H1 (cell line): Measurements from ENCODE around the gene SLAMF1. TPM values are rescaled to one million over a fixed set of nuclear protein-coding genes. Genes with fewer than 3 reads are reported as not detected.

Experiments
- CTCF ChIA-PET: fragments of 300-600 bp; sonication (Branson Sonifier 250); formaldehyde crosslinking; loops from one replicate; lab custom pipeline; 2021; ENCODE audit not compliant: partially characterized antibody; lab: Charles Lee
- POLR2A ChIA-PET: fragments of 300-600 bp; sonication (Branson Sonifier 250); formaldehyde crosslinking; loops from one replicate; lab custom pipeline; 2021; ENCODE audit warnings: inconsistent platforms; ENCODE audit not compliant: partially characterized antibody; lab: Charles Lee
- DNase-seq, 2 experiments: peaks; one replicate each; pipeline versions ENCODE4 v3.0.0 to v3.0.0-alpha.2; 2010 to 2022; ENCODE audit warnings: low spot score in 2 of 2, low read depth in 1 of 2, mixed read lengths in 1 of 2
- FAIRE-seq: peaks from 2 replicates; lab custom pipeline; 2011; peaks lifted over from hg19 to GRCh38; lab: Jason Lieb, UNC
- H2AFZ ChIP-seq: 2 replicates; pipeline ENCODE4 v1.8.1; 2012; ENCODE audit warnings: low read length, inconsistent platforms
- H2AK5ac ChIP-seq: 2 replicates; pipeline ENCODE4 v1.6.1; 2013; ENCODE audit warnings: low read depth, low read length
- H2BK120ac ChIP-seq: replicated peaks from 2 replicates; pipeline ENCODE3; 2013; ENCODE audit warnings: low read depth, low read length, inconsistent platforms
- H2BK12ac ChIP-seq: 2 replicates; pipeline ENCODE4 v1.6.1; 2013; ENCODE audit warnings: low read depth, low read length
- H2BK15ac ChIP-seq: 2 replicates; pipeline ENCODE4 v1.6.1; 2013; ENCODE audit warnings: low read length
- H2BK20ac ChIP-seq: 2 replicates; pipeline ENCODE4 v1.6.1; 2013; ENCODE audit warnings: low read length
- H2BK5ac ChIP-seq: 2 replicates; pipeline ENCODE4 v1.6.1; 2013; ENCODE audit warnings: low read depth, low read length
- H3K14ac ChIP-seq: 2 replicates; pipeline ENCODE4 v1.6.1; 2013; ENCODE audit warnings: inconsistent platforms; ENCODE audit not compliant: insufficient read length
- H3K18ac ChIP-seq: 2 replicates; pipeline ENCODE4 v1.6.1; 2013; ENCODE audit warnings: low read length; ENCODE audit errors: extremely low read depth
- H3K23ac ChIP-seq: 2 replicates; pipeline ENCODE4 v1.6.1; 2013; ENCODE audit warnings: inconsistent platforms; ENCODE audit not compliant: insufficient read length
- H3K23me2 ChIP-seq: 2 replicates; pipeline ENCODE4 v1.6.1; 2013; ENCODE audit warnings: low read depth, low read length
- H3K27ac ChIP-seq: 2 replicates; pipeline ENCODE4 v1.6.1; 2011; ENCODE audit warnings: low read depth, low read length, inconsistent platforms
- H3K27me3 ChIP-seq, 4 experiments: replicated peaks in 1 of 4; 1 replicate in 1 of 4; 2 replicates in 3 of 4; pipeline versions ENCODE4 v1.6.1 to v1.8.1; 2011 to 2013; ENCODE audit warnings: low read length in 3 of 4, mild to moderate bottlenecking in 3 of 4, inconsistent platforms in 2 of 4, mixed read lengths in 2 of 4, moderate library complexity in 1 of 4; ENCODE audit not compliant: control insufficient read depth in 3 of 4, insufficient read depth in 3 of 4; ENCODE audit errors: extremely low read depth in 1 of 4
- H3K36me3 ChIP-seq, 4 experiments: 2 replicates each; pipeline versions ENCODE4 v1.6.1 to v1.8.1; 2011 to 2013; ENCODE audit warnings: mild to moderate bottlenecking in 4 of 4, low read length in 3 of 4, moderate library complexity in 2 of 4, control low read depth in 1 of 4, inconsistent platforms in 1 of 4; ENCODE audit not compliant: insufficient read depth in 4 of 4, control insufficient read depth in 2 of 4
- H3K4ac ChIP-seq: replicated peaks from 2 replicates; pipeline ENCODE3; 2013; ENCODE audit warnings: low read length, low read depth, mixed read lengths, inconsistent platforms; ENCODE audit not compliant: insufficient read length
- H3K4me1 ChIP-seq, 4 experiments: replicated peaks in 1 of 4; 1 replicate in 1 of 4; 2 replicates in 3 of 4; pipeline versions ENCODE4 v1.6.1 to v1.8.1; 2011 to 2013; ENCODE audit warnings: low read length in 3 of 4, inconsistent platforms in 2 of 4, mixed read lengths in 1 of 4; ENCODE audit not compliant: insufficient read depth in 4 of 4, control insufficient read depth in 3 of 4
- H3K4me2 ChIP-seq, 2 experiments: 2 replicates each; pipeline versions ENCODE4 v1.6.1 to v1.8.1; 2011 to 2013; ENCODE audit warnings: low read depth in 2 of 2, low read length in 2 of 2, control low read depth in 1 of 2, inconsistent platforms in 1 of 2, mild to moderate bottlenecking in 1 of 2; ENCODE audit not compliant: insufficient read depth in 1 of 2
- H3K4me3 ChIP-seq, 4 experiments: fragments of 200-600, 300-600 bp in 1 of 4; sonication (generic), shearing (Covaris generic), sonication (Bioruptor Twin) in 1 of 4; 2 replicates each; pipeline versions ENCODE4 v1.5.1 to v1.8.1; 2011 to 2016; ENCODE audit warnings: low read length in 4 of 4, low read depth in 3 of 4, control low read depth in 2 of 4, inconsistent platforms in 2 of 4, mild to moderate bottlenecking in 2 of 4, mixed read lengths in 1 of 4, moderate library complexity in 1 of 4; ENCODE audit not compliant: insufficient read depth in 2 of 4; ENCODE audit errors: extremely low read depth in 1 of 4
- H3K56ac ChIP-seq: replicated peaks from 2 replicates; pipeline ENCODE3; 2013; ENCODE audit warnings: low read depth, mild to moderate bottlenecking, mixed read lengths, low read length, inconsistent platforms; ENCODE audit not compliant: insufficient read length
- H3K79me1 ChIP-seq: 2 replicates; pipeline ENCODE4 v1.6.1; 2013; ENCODE audit warnings: low read depth, low read length, control low read depth
- H3K79me2 ChIP-seq, 2 experiments: 2 replicates each; pipeline versions ENCODE4 v1.6.1 to v1.8.1; 2012 to 2013; ENCODE audit warnings: low read length in 2 of 2, mild to moderate bottlenecking in 2 of 2, inconsistent platforms in 1 of 2; ENCODE audit not compliant: insufficient read depth in 2 of 2, control insufficient read depth in 1 of 2
- H3K9ac ChIP-seq, 4 experiments: replicated peaks in 1 of 4; 1 replicate in 1 of 4; 2 replicates in 3 of 4; pipeline versions ENCODE4 v1.6.1 to v1.8.1; 2011 to 2013; ENCODE audit warnings: low read depth in 3 of 4, low read length in 3 of 4, control low read depth in 2 of 4, mild to moderate bottlenecking in 2 of 4, moderate library complexity in 2 of 4, inconsistent platforms in 1 of 4; ENCODE audit errors: extremely low read depth in 1 of 4
- H3K9me3 ChIP-seq, 2 experiments: 2 replicates each; pipeline versions ENCODE4 v1.6.1 to v1.8.1; 2012 to 2013; ENCODE audit warnings: mild to moderate bottlenecking in 2 of 2, moderate library complexity in 2 of 2, control low read depth in 1 of 2, inconsistent platforms in 1 of 2, low read depth in 1 of 2, low read length in 1 of 2, mixed read lengths in 1 of 2; ENCODE audit not compliant: insufficient read depth in 2 of 2
- H4K20me1 ChIP-seq, 2 experiments: replicated peaks in 1 of 2; 2 replicates each; pipeline versions ENCODE3 to v1.8.1; 2011 to 2013; ENCODE audit warnings: inconsistent platforms in 2 of 2, low read length in 2 of 2, mild to moderate bottlenecking in 1 of 2; ENCODE audit not compliant: insufficient read depth in 2 of 2, control insufficient read depth in 1 of 2
- H4K5ac ChIP-seq: 2 replicates; pipeline ENCODE4 v1.6.1; 2013; ENCODE audit warnings: low read length, low read depth, mixed read lengths, inconsistent platforms; ENCODE audit not compliant: insufficient read length
- H4K8ac ChIP-seq: 2 replicates; pipeline ENCODE4 v1.8.0; 2013; ENCODE audit warnings: mild to moderate bottlenecking, moderate library complexity, low read length, inconsistent platforms; ENCODE audit not compliant: insufficient read depth; ENCODE audit errors: extremely low read depth
- H4K91ac ChIP-seq: replicated peaks from 2 replicates; pipeline ENCODE3; 2013; ENCODE audit warnings: low read length, mixed read lengths, inconsistent platforms; ENCODE audit not compliant: insufficient read length
- CBX8 ChIP-seq: fragments of 300-800, 300-1000 bp; sonication (generic); IDR thresholded peaks from 2 replicates; pipeline ENCODE4 v1.7.1; 2016; ENCODE audit warnings: low read depth, low read length, borderline replicate concordance
- HDAC2 ChIP-seq, 2 experiments: fragments of 300-600 bp in 1 of 2; sonication (generic) in 1 of 2; IDR thresholded peaks; 2 replicates each; pipeline ENCODE4 v1.6.1; 2011 to 2012; ENCODE audit warnings: low read depth in 2 of 2, low read length in 2 of 2, mild to moderate bottlenecking in 2 of 2, moderate library complexity in 2 of 2, borderline replicate concordance in 1 of 2, inconsistent platforms in 1 of 2
- POU5F1 ChIP-seq: IDR thresholded peaks from 2 replicates; pipeline ENCODE4 v1.6.1; 2011; ENCODE audit warnings: low read depth, mild to moderate bottlenecking, low read length, moderate library complexity
- SIN3A ChIP-seq, 2 experiments: IDR thresholded peaks in 1 of 2; conservative IDR thresholded peaks in 1 of 2; 2 replicates each; pipeline ENCODE4 v1.6.1; 2011 to 2012; ENCODE audit warnings: low read length in 2 of 2, improper control_type of control experiment in 1 of 2, low read depth in 1 of 2, mild to moderate bottlenecking in 1 of 2
- SIRT6 ChIP-seq: IDR thresholded peaks from one replicate; pipeline ENCODE4 v1.7.1; 2012; ENCODE audit warnings: low read length, inconsistent platforms
- SIX5 ChIP-seq: IDR thresholded peaks from 2 replicates; pipeline ENCODE4 v1.6.1; 2011; ENCODE audit warnings: mild to moderate bottlenecking, low read depth, low read length
- SP2 ChIP-seq: IDR thresholded peaks from 2 replicates; pipeline ENCODE4 v1.6.1; 2012; ENCODE audit warnings: mild to moderate bottlenecking, low read length, inconsistent platforms
- SUZ12 ChIP-seq: fragments of 200-600 bp; sonication (generic); IDR thresholded peaks from 2 replicates; pipeline ENCODE4 v1.6.1; 2012; ENCODE audit warnings: mild to moderate bottlenecking, inconsistent platforms, low read length, moderate library complexity, mixed read lengths
- TAF1 ChIP-seq: IDR thresholded peaks from 2 replicates; pipeline ENCODE4 v1.6.1; 2011; ENCODE audit warnings: mild to moderate bottlenecking, low read depth, low read length
- TAF7 ChIP-seq: optimal IDR thresholded peaks from 2 replicates; pipeline ENCODE3; 2011; ENCODE audit warnings: low read depth, mild to moderate bottlenecking, inconsistent platforms, low read length, moderate library complexity, borderline replicate concordance
- TEAD4 ChIP-seq: IDR thresholded peaks from 2 replicates; pipeline ENCODE4 v1.6.1; 2012; ENCODE audit warnings: low read depth, low read length, inconsistent platforms, mixed read lengths
- WGBS, 2 experiments: shearing (Covaris generic) in 1 of 2; methylation state at CpG; one replicate each; pipeline versions ENCODE4 v1.1.6 to v1.1.7; 2013 to 2015; ENCODE audit warnings: low lambda C conversion rate in 2 of 2, mixed read lengths in 2 of 2, inconsistent platforms in 1 of 2, low coverage in 1 of 2, missing lambda C conversion rate in 1 of 2; ENCODE audit not compliant: insufficient replicate concordance in 2 of 2, insufficient coverage in 1 of 2, insufficient read length in 1 of 2; ENCODE audit errors: extremely low coverage in 1 of 2, missing lambda C conversion rate in 1 of 2; 5-methylcytosine and 5-hydroxymethylcytosine counted together
- polyA plus RNA-seq, 7 experiments: library from polyadenylated mRNA; depleted of rRNA in 3 of 7; stranded (reverse) in 5 of 7; unstranded in 2 of 7; fragments of >200 nt in 5 of 7; fragments of 200-250 nt in 2 of 7; gene quantifications; 1 replicate in 5 of 7; 2 replicates in 1 of 7; 4 replicates in 1 of 7; pipeline versions ENCODE4 v1.2.1 to v1.2.3, GENCODE V29; 2011 to 2013; ENCODE audit warnings: missing spikeins in 2 of 7, mixed read lengths in 2 of 7
- total RNA-seq: library from RNA; stranded (reverse); fragmentation: NEBNext Ultra II Directional; extraction: Animal tissue kit (Norgen Biotek cat#: 25700); gene quantifications from 2 replicates; pipeline ENCODE4 v1.2.1, GENCODE V29; 2021

Gene SLAMF1
- total and polyA plus RNA-seq, 2 of the 8 experiments (the other 6 are each of a cell fraction or from before 2014, with no cell fraction given) = not detected

DNA sequence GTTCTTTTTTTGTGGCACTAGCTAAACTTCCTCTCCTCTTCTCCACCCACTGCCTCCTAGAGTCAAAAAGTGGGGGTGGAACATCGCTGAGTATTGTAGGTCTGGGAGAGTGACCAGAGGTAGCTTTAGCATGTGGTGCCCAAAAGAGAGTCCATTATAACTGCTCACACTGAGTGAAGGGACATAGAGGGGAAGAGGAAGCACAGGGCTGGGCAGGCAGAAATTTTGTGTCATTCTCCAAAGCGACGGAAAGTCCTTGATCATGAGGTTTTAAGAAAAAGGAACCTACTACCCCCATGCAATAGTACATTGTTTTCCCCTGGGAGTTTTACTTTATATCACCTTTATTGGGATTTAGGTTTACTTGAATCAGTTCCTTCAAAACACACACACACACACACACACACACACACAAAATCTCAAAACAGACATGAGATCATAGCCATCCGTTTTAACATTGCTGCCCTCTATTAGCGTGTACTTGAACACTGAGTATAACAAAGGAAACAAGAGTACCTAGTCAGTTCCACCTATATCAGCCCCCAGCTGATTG, 71.7 kb downstream of the SLAMF1 start:
- H2BK5ac ChIP-seq = no peak overlapping the region
- POLR2A ChIA-PET = no interaction called here
- TF ChIP-seq TEAD4 (no peak), SIRT6 (no peak), POU5F1 (no peak), HDAC2 (IDR thresholded peaks at IDR 0.05; ENCODE audit: borderline replicate concordance in 1 of 2, low read depth in 2 of 2, low read length in 2 of 2) (no peak), TAF1 (no peak), CBX8 (no peak), SIN3A (conservative IDR thresholded peaks at IDR 0.05 in 1 of 2, IDR thresholded peaks at IDR 0.05 in 1 of 2; ENCODE audit: low read depth in 1 of 2, low read length in 2 of 2) (no peak), SUZ12 (no peak), TAF7 (no peak), SP2 (no peak), SIX5 (no peak)

More for the DNA sequence above, 71.7 kb downstream of the SLAMF1 start:
- no peaks in the 10 kb centered on the region for H3K27me3 ChIP-seq
- H4K8ac ChIP-seq = no peak overlapping the region
- no peak overlapping the region for H3K23ac ChIP-seq
- no peak overlapping the region for H2AFZ ChIP-seq
- no peak overlapping the region for H4K91ac ChIP-seq
- no peak overlapping the region for H4K5ac ChIP-seq
- no peak overlapping the region for H3K4me3 ChIP-seq
- FAIRE-seq (no peak), DNase-seq (no peak)
- no peaks in the 10 kb centered on the region for H3K4me1 ChIP-seq
- no peaks in the 10 kb centered on the region for H3K9me3 ChIP-seq
- no peak overlapping the region for H2BK20ac ChIP-seq
- no peak overlapping the region for H3K27ac ChIP-seq
- H4K20me1 ChIP-seq = no peaks in the 10 kb centered on the region
- no peak overlapping the region for H3K14ac ChIP-seq
- CTCF ChIA-PET = interaction anchor here (1.0 to 1.2 kb wide), 2 partner anchors 27 to 40 kb away, joined by 4 to 5 read pairs; no protein-coding TSS in a partner anchor
- no peak overlapping the region for H3K4ac ChIP-seq
- H3K79me1 ChIP-seq = no peaks in the 10 kb centered on the region
- H2BK120ac ChIP-seq = no peak overlapping the region
- 91% methylated on average over 5 of the region's 5 CpGs; no CpG with 5 or more reads in 1 of the 2 experiments for WGBS, 2 experiments
- no peak overlapping the region for H3K56ac ChIP-seq
- no peaks in the 10 kb centered on the region for H3K23me2 ChIP-seq
- H3K4me2 ChIP-seq = no peak overlapping the region
- H3K36me3 ChIP-seq = no peaks in the 10 kb centered on the region
- H3K79me2 ChIP-seq = no peaks in the 10 kb centered on the region
- H3K9ac ChIP-seq = no peak overlapping the region
- no peak overlapping the region for H2BK12ac ChIP-seq
- no peak overlapping the region for H2AK5ac ChIP-seq
- no peak overlapping the region for H3K18ac ChIP-seq
- no peak overlapping the region for H2BK15ac ChIP-seq
